ENCODE results near the gene TSPAN31.

- TF ChIP-seq POLR2AphosphoS5 (IDR thresholded peaks at IDR 0.05; ENCODE audit: low read depth, low read length) (0 out of 2 replicates have a peak, but pooled peaks have one; percentile 34), TAF1 (IDR thresholded peaks at IDR 0.05; ENCODE audit: borderline replicate concordance, low read depth, low read length) (no peak)
These were observed 21.0 kb downstream of the TSPAN31 start for GRCh38 chr12:57765698-57766463.
